ENCODE measurements around the gene MARS1.
"Not testable (repeated sequence)": the region's sequence is repeated elsewhere in the genome, so short reads cannot be mapped to it uniquely, and the experiment has no call there.

Gene MARS1

GRCh38 chr12:57496822-57497221 lies 9.0 kb downstream of the MARS1 start:
- no peak for DNase-seq

- no peak for DNase-seq
Observed at GRCh38 chr12:57497223-57498131, 9.6 kb downstream of the MARS1 start.

- no peak for DNase-seq
Observed at GRCh38 chr12:57498132-57498502, 10.2 kb downstream of the MARS1 start.

GRCh38 chr12:57498571-57498970 lies 10.7 kb downstream of the MARS1 start:
- DNase-seq, result no peak

- DNase-seq, result no peak
Observed at GRCh38 chr12:57500213-57500612, 12.3 kb downstream of the MARS1 start.

- DNase-seq, result not testable (repeated sequence)
Observed at GRCh38 chr12:57502311-57502969, 14.6 kb downstream of the MARS1 start.

- DNase-seq, result not testable (repeated sequence)
Observed at GRCh38 chr12:57506541-57506940, 18.7 kb downstream of the MARS1 start.

GRCh38 chr12:57507796-57508195 lies 19.9 kb downstream of the MARS1 start:
- DNase-seq, result not testable (repeated sequence)

GRCh38 chr12:57511161-57511560 lies 23.3 kb downstream of the MARS1 start:
- no peak for DNase-seq

GRCh38 chr12:57511588-57512325 lies 23.9 kb downstream of the MARS1 start:
- DNase-seq, result no peak

GRCh38 chr12:57512665-57513064 lies 24.8 kb downstream of the MARS1 start:
- no peak for DNase-seq

- DNase-seq, result no peak
Observed at GRCh38 chr12:57513266-57513665, 25.4 kb downstream of the MARS1 start.

- DNase-seq, result not testable (repeated sequence)
Observed at GRCh38 chr12:57513677-57514076, 25.8 kb downstream of the MARS1 start.

GRCh38 chr12:57514246-57514645 lies 26.4 kb downstream of the MARS1 start:
- not testable (repeated sequence) for DNase-seq

GRCh38 chr12:57514720-57515407 lies 27.0 kb downstream of the MARS1 start:
- DNase-seq, result peak; percentile 35

GRCh38 chr12:57515408-57515933 lies 27.6 kb downstream of the MARS1 start:
- no peak for DNase-seq

- no peak for DNase-seq
Observed at GRCh38 chr12:57515934-57516541, 28.2 kb downstream of the MARS1 start.

GRCh38 chr12:57516617-57517153 lies 28.8 kb downstream of the MARS1 start:
- no peak for DNase-seq

GRCh38 chr12:57517187-57517586 lies 29.3 kb downstream of the MARS1 start:
- DNase-seq, result no peak

- DNase-seq, result not testable (repeated sequence)
Observed at GRCh38 chr12:57517718-57518117, 29.9 kb downstream of the MARS1 start.

- DNase-seq, result no peak
Observed at GRCh38 chr12:57518176-57518919, 30.5 kb downstream of the MARS1 start.

All from NCI-H510A (cell line).